PC-9 (cell line): ENCODE results near the gene MANBA.

Experiments used
- CTCF ChIP-seq: fragments of 200-600 bp; sonication (generic); conservative IDR thresholded peaks from 2 replicates; pipeline ENCODE4 v1.6.1; 2017; ENCODE audit warnings: mixed run types, antibody characterized with exemption, mild to moderate bottlenecking, moderate library complexity
- EZH2 ChIP-seq: fragments of 200-600 bp; sonication (generic); IDR thresholded peaks from 2 replicates; pipeline ENCODE4 v1.8.0; 2017; ENCODE audit warnings: antibody characterized with exemption, low read depth

GRCh38 chr4:102808009-102808408 lies 47.2 kb upstream of the MANBA start:
- no peak for TF ChIP-seq CTCF
- no peak for TF ChIP-seq EZH2
